Measurements from ENCODE around the gene ANGPTL4.
A peak's percentile ranks its signal among the peaks of the same experiment; 100 is the strongest.

DNA sequence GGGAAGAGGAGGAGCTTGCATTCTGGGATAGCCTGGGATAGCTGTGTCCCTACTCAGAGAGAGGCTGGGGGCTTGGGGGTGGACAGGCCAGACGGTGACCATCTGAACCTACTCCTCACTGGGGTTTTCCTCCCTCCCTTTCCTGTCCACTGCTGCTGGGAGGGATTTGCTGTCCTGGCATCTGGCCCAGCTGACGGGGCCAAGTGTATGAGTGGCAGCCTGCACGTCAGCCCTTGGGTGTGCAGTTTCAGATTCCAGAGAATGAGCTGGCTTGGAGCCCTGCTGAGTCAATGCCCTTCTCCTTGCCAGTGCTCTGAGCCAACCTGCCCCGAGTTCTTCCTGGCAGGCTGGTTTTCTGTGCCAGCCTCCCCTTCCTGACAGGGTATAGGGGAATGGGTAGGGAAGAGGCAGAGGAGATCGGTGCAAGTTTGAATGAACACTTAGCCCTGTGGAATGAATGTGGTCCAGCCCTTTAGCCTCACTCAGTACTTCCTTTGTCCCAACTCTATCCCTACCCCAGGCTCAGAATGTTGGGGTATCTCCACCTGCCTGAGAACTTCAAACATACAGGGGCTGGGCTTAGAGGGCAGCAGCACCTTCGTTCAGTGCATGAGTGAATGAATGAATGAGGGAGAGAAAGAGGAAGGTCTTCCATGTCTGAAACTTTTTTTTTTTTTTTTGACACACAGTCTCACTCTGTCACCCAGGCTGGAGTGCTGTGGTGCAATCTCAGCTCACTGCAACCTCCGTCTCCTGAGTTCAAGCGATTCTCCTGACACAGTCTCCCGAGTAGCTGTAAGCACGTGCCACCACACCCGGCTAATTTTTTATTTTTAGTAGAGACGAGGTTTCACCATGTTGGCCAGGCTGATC, 1.8 kb upstream of the ANGPTL4 start:
- peak; percentile 86 to 97 (median 88) for TF ChIP-seq POLR2AphosphoS5 (IDR thresholded peaks at IDR 0.05)
- TF ChIP-seq, protein P1, sequence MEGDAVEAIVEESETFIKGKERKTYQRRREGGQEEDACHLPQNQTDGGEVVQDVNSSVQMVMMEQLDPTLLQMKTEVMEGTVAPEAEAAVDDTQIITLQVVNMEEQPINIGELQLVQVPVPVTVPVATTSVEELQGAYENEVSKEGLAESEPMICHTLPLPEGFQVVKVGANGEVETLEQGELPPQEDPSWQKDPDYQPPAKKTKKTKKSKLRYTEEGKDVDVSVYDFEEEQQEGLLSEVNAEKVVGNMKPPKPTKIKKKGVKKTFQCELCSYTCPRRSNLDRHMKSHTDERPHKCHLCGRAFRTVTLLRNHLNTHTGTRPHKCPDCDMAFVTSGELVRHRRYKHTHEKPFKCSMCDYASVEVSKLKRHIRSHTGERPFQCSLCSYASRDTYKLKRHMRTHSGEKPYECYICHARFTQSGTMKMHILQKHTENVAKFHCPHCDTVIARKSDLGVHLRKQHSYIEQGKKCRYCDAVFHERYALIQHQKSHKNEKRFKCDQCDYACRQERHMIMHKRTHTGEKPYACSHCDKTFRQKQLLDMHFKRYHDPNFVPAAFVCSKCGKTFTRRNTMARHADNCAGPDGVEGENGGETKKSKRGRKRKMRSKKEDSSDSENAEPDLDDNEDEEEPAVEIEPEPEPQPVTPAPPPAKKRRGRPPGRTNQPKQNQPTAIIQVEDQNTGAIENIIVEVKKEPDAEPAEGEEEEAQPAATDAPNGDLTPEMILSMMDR (IDR thresholded peaks at IDR 0.05), result no peak
- no peak for TF ChIP-seq POLR2A (IDR thresholded peaks at IDR 0.05)

All from breast epithelium (tissue), 3 donors.